GM19324 (cell line): ENCODE measurements around the gene TMPRSS9.
"Not testable (repeated sequence)": the region's sequence is repeated elsewhere in the genome, so short reads cannot be mapped to it uniquely, and the experiment has no call there.

Experiments used
- ATAC-seq: cut with Tn5 transposase; IDR thresholded peaks from one replicate; pipeline ENCODE4 v1.9.1; 2021; ENCODE audit warnings: mild to moderate bottlenecking, moderate library complexity; ENCODE audit not compliant: unreplicated experiment, low FRiP score

TMPRSS9 gene

GRCh38 chr19:2387367-2388288 is 27.6 kb downstream of the TMPRSS9 start:
- ATAC-seq: no peak

GRCh38 chr19:2389594-2389993 is 29.5 kb downstream of the TMPRSS9 start:
- ATAC-seq: no peak

- ATAC-seq: no peak
Observed at GRCh38 chr19:2391118-2391725, 31.2 kb downstream of the TMPRSS9 start.

DNA sequence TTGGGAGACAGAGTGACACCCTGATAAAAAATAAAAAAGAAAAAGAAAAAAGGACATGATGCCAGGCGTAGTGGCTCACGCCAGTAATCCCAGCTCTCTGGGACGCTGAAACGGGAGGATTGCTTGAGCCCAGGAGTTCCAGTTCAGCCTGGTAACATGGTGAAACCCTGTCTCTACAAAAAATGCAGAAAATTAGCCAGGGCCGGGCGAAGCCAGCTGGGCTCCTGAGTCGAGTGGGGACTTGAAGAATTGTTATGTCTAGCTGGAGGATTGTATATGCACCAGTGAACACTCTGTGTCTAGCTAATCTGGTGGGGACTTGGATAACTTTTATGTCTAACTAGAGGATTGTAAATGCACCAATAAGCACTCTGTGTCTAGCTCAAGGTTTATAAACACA is 32.3 kb downstream of the TMPRSS9 start:
- no peak for ATAC-seq

GRCh38 chr19:2392899-2393298 is 32.8 kb downstream of the TMPRSS9 start:
- ATAC-seq: not testable (repeated sequence)

DNA sequence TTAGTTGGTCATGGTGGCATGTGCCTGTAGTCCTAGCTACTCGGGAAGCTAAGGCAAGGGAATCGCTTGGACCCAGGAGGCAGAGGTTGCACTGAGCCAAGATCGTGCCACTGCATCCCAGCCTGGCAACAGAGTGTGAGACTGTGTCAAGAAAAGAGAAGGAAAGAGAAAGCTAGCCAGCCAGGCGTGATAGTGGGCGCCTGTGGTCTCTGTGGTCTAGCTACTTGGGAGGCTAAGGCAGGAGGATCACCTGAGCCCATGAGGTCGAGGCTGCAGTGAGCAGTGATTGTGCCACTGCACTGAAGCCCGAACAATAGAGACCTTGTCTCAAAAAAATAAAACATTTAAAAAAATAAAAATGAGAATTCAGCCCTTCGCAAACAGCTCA is 34.0 kb downstream of the TMPRSS9 start:
- no peak for ATAC-seq

- ATAC-seq: no peak
Observed at GRCh38 chr19:2394442-2395292, 34.6 kb downstream of the TMPRSS9 start.

GRCh38 chr19:2395293-2395829 is 35.3 kb downstream of the TMPRSS9 start:
- ATAC-seq: not testable (repeated sequence)

DNA sequence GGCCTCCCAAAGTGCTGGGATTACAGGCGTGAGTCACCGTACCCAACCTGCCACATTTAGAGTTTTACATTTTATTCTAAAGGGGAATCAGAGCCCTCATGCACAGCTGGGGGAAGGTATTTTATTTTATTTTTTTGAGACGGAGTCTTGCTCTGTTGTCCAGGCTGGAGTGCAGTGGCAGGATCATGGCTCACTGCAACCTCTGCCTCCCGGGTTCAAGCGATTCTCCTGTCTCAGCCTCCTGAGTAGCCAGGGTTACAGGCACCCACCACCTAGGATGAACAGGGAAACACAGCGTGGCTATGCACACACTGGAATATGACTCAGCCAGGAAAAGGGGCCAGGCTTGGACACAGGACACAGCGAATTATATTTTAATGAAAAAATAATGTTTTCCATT is 37.1 kb downstream of the TMPRSS9 start:
- ATAC-seq: not testable (repeated sequence)

DNA sequence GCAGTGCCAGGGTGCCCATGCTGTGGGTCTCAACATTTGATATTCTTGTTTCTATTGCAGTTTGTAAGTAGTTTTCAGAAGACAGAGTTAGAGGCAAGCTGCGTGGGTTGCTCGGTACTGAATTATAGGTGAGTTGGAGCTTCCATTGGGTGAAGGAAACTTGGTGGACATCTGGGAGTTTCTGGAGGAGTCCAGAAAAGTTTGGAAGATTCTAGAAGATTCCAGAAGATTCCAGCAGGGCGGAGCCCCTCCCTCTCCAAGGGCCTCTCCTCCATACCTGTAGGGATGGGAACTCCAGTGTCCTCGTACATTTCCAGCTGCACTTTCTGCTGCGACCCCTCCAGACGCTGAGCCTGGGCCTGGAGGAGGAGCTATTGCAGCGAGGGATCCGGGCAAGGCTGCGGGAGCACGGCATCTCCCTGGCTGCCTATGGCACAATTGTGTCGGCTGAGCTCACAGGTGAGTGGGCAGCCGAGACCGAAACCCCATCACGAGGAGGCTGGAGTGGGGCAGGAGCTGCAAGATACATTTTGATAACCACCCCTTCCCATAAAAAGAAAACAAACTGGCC is 38.8 kb downstream of the TMPRSS9 start:
- no peak for ATAC-seq

DNA sequence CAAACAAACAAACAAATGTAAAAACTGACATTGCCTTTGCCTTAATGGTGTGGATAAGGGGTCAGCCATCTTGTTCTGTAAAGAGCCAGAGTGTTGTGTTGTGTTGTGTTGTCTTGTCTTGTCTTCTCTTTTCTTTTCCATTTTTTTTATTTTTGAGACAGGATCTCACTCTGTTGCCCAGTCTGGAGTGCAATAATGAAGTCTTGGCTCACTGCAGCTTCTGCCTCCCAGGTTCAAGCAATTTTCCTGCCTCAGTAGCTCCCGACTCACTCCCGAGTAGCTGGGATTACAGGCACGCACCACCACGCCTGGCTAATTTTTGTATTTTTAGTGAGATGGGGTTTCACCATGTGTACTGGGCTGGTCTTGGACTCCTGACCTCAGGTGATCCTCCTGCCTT is 39.5 kb downstream of the TMPRSS9 start:
- no peak for ATAC-seq

- no peak for ATAC-seq
Observed at GRCh38 chr19:2408247-2408646, 48.2 kb downstream of the TMPRSS9 start.

DNA sequence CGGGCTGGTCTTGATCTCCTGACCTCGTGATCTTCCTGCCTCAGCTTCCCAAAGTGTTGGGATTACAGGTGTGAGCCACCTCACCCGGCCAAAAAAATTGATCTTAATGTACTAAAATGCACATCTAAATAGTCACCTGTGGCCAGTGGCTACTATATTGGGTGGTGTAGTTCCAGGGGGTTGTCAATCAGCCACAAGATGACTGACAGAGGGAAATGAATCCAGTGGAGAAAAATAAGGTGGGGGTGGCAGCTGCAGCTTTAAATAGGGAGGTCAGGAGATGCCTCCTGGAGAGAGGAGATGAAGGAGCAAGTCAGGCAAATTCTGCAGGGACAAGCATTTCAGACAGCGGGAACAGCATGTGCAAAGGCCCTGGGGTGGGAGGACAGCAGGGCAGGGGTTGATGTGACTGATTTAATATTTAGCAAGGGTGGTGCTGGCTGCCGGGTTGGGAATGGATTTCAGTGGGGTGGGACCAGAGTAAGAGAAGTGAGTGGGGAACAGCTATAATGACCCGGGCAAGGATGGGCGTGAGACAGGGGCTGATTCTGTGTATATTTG is 49.4 kb downstream of the TMPRSS9 start:
- no peak for ATAC-seq

DNA sequence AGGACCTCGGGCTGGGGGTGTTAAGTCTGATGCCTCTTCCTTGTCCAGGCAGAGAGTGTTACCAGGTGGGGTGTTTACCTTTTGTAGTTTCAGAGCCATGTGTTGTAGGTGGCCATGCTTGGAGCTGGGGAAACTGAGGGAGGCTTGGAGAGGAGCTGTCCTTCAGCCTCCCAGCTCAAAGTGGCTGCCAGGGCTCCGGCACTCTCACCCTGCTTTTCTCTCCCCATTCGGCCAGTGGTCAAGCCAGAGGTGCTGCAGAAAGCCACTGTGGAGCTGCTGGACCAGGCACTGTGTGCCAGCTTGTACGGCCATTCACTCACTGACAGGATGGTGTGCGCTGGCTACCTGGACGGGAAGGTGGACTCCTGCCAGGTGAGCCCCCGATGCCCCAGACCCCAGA is 50.0 kb downstream of the TMPRSS9 start:
- no peak for ATAC-seq

GRCh38 chr19:2411709-2412108 is 51.6 kb downstream of the TMPRSS9 start:
- ATAC-seq: no peak

DNA sequence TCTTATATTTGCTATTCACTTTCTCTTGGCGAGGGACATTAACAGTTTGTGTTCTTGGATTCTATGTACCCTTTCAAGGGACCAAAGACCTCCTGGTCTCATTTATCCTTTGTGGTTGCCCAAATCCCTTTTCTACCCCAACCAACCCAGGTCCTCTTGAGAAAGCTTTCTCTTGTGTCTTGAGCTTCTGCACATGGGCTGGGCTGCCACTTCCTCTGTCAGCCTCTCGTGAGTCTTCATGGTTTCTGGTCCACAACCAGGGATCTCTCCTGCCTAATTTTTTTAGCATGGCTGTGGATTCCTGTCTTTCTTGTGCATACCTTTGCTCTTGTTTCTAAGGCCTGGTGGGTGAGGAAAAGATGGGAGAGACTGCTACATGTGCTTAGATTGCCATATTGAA is 52.4 kb downstream of the TMPRSS9 start:
- no peak for ATAC-seq

GRCh38 chr19:2413159-2413558 is 53.1 kb downstream of the TMPRSS9 start:
- no peak for ATAC-seq

GRCh38 chr19:2413629-2414028 is 53.6 kb downstream of the TMPRSS9 start:
- no peak for ATAC-seq

GRCh38 chr19:2415281-2415972 is 55.4 kb downstream of the TMPRSS9 start:
- ATAC-seq: no peak

DNA sequence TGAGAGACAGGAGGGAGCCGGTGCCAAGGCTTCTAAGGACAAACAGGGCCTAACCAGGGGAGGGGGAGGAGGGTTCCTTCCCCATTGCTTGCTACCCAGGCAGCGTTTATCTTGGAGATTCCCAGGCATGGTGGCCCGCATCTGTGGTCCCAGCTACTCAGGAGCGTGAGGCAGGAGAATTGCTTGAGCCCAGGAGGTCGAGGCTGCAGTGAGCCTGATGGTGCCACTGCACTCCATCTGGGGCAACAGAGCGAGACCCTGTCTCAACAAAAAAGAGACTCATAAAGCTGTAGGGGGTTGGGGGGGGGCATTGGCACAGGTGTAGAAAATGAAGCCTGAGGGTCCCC is 55.9 kb downstream of the TMPRSS9 start:
- ATAC-seq: no peak
